Glomerular visceral epithelial cell (primary cell): ENCODE measurements around the gene SCN2A.

Source experiments
- DNase-seq: peaks from one replicate; pipeline ENCODE4 v3.0.0-alpha.2; 2016; ENCODE audit errors: extremely low spot score

SCN2A gene

GRCh38 chr2:165420231-165420630, 181.0 kb downstream of the SCN2A start:
- no peak for DNase-seq

- no peak for DNase-seq
Observed at GRCh38 chr2:165423081-165423480, 183.9 kb downstream of the SCN2A start.

- no peak for DNase-seq
Observed at GRCh38 chr2:165425556-165425955, 186.3 kb downstream of the SCN2A start.

GRCh38 chr2:165427686-165428085, 188.5 kb downstream of the SCN2A start:
- DNase-seq: no peak

- no peak for DNase-seq
Observed at GRCh38 chr2:165428926-165429325, 189.7 kb downstream of the SCN2A start.

- DNase-seq: no peak
Observed at GRCh38 chr2:165431014-165431413, 191.8 kb downstream of the SCN2A start.

GRCh38 chr2:165432234-165432966, 193.2 kb downstream of the SCN2A start:
- DNase-seq: no peak

GRCh38 chr2:165434865-165435496, 195.8 kb downstream of the SCN2A start:
- no peak for DNase-seq

- DNase-seq: no peak
Observed at GRCh38 chr2:165435611-165436010, 196.4 kb downstream of the SCN2A start.

- DNase-seq: no peak
Observed at GRCh38 chr2:165436559-165436958, 197.3 kb downstream of the SCN2A start.

GRCh38 chr2:165440367-165440766, 201.2 kb downstream of the SCN2A start:
- DNase-seq: peak; percentile 13
